Measurements from ENCODE around the gene TNS3. TPM values are rescaled to one million over a fixed set of nuclear protein-coding genes. Genes with fewer than 3 reads are reported as not detected.
A peak's percentile ranks its signal among the peaks of the same experiment; 100 is the strongest.

Gene TNS3
- total RNA-seq, 1 donor from 2014 or later, result 120 TPM

GRCh38 chr7:47360301-47360900, 221.5 kb downstream of the TNS3 start:
- Mint-ChIP-seq H3K36me3 (ENCODE audit: insufficient read depth) (peaks cover 2% of the 10 kb centered on the region), H3K4me1 (ENCODE audit: low read depth) (peaks cover 18% of the 10 kb centered on the region), H3K9me3 (ENCODE audit: low read depth) (no peaks in the 10 kb centered on the region), H3K27me3 (no peaks in the 10 kb centered on the region), H3K27ac (no peak overlapping the region), H3K4me3 (ENCODE audit: low read depth) (no peak overlapping the region)
- TF ChIP-seq CTCF (IDR thresholded peaks at IDR 0.05; ENCODE audit: unreplicated experiment), result no peak
- DNase-seq (ENCODE audit: low spot score, unreplicated experiment), result no peak

GRCh38 chr7:47358944-47359588, 222.8 kb downstream of the TNS3 start:
- H3K9me3 Mint-ChIP-seq (ENCODE audit: low read depth), result no peaks in the 10 kb centered on the region
- TF ChIP-seq CTCF (IDR thresholded peaks at IDR 0.05; ENCODE audit: unreplicated experiment), result no peak
- DNase-seq (ENCODE audit: low spot score, unreplicated experiment), result no peak
- H3K4me1 Mint-ChIP-seq (ENCODE audit: low read depth), result peaks cover 23% of the 10 kb centered on the region
- H3K27me3 Mint-ChIP-seq, result no peaks in the 10 kb centered on the region
- H3K4me3 Mint-ChIP-seq (ENCODE audit: low read depth), result no peak overlapping the region
- H3K36me3 Mint-ChIP-seq (ENCODE audit: insufficient read depth), result peaks cover 2% of the 10 kb centered on the region
- H3K27ac Mint-ChIP-seq, result no peak overlapping the region

- H3K4me1 Mint-ChIP-seq (ENCODE audit: low read depth), result peaks cover 29% of the 10 kb centered on the region
- no peak overlapping the region for H3K27ac Mint-ChIP-seq
Measured at GRCh38 chr7:47358357-47358756, 223.6 kb downstream of the TNS3 start.

GRCh38 chr7:47357863-47358262, 224.0 kb downstream of the TNS3 start:
- TF ChIP-seq CTCF (IDR thresholded peaks at IDR 0.05; ENCODE audit: unreplicated experiment), result no peak
- Mint-ChIP-seq H3K27me3 (no peaks in the 10 kb centered on the region), H3K9me3 (ENCODE audit: low read depth) (no peaks in the 10 kb centered on the region), H3K4me1 (ENCODE audit: low read depth) (peaks cover 31% of the 10 kb centered on the region), H3K4me3 (ENCODE audit: low read depth) (no peak overlapping the region), H3K36me3 (ENCODE audit: insufficient read depth) (peaks cover 2% of the 10 kb centered on the region), H3K27ac (peak overlapping the region; percentile 59)
- DNase-seq (ENCODE audit: low spot score, unreplicated experiment), result no peak

More at GRCh38 chr7:47358357-47358756, 223.6 kb downstream of the TNS3 start:
- DNase-seq (ENCODE audit: low spot score, unreplicated experiment), result no peak
- Mint-ChIP-seq H3K27me3 (no peaks in the 10 kb centered on the region), H3K4me3 (ENCODE audit: low read depth) (no peak overlapping the region), H3K36me3 (ENCODE audit: insufficient read depth) (peaks cover 2% of the 10 kb centered on the region), H3K9me3 (ENCODE audit: low read depth) (no peaks in the 10 kb centered on the region)
- no peak for TF ChIP-seq CTCF (IDR thresholded peaks at IDR 0.05; ENCODE audit: unreplicated experiment)

- Mint-ChIP-seq H3K9me3 (ENCODE audit: low read depth) (no peaks in the 10 kb centered on the region), H3K4me3 (ENCODE audit: low read depth) (peak overlapping the region; percentile 9), H3K27me3 (no peaks in the 10 kb centered on the region), H3K36me3 (ENCODE audit: insufficient read depth) (peaks cover 2% of the 10 kb centered on the region), H3K27ac (peak overlapping the region; percentile 78), H3K4me1 (ENCODE audit: low read depth) (peaks cover 31% of the 10 kb centered on the region)
- TF ChIP-seq CTCF (IDR thresholded peaks at IDR 0.05; ENCODE audit: unreplicated experiment), result no peak
- DNase-seq (ENCODE audit: low spot score, unreplicated experiment), result no peak
Measured at GRCh38 chr7:47357361-47357760, 224.6 kb downstream of the TNS3 start.

Measured in progenitor cell of endocrine pancreas (in vitro differentiated cells).